HS-5 (cell line): ENCODE results near the gene UGGT1.
"Not testable (repeated sequence)": the region's sequence is repeated elsewhere in the genome, so short reads cannot be mapped to it uniquely, and the experiment has no call there.

Experiments used
- DNase-seq: peaks from one replicate; pipeline ENCODE4 v3.0.0-alpha.2; 2012; ENCODE audit warnings: low read depth

UGGT1 gene

GRCh38 chr2:128115921-128116623 lies 25.1 kb downstream of the UGGT1 start:
- no peak for DNase-seq

GRCh38 chr2:128134573-128134972 lies 43.6 kb downstream of the UGGT1 start:
- DNase-seq: no peak

GRCh38 chr2:128137094-128137616 lies 46.2 kb downstream of the UGGT1 start:
- DNase-seq: no peak

DNA sequence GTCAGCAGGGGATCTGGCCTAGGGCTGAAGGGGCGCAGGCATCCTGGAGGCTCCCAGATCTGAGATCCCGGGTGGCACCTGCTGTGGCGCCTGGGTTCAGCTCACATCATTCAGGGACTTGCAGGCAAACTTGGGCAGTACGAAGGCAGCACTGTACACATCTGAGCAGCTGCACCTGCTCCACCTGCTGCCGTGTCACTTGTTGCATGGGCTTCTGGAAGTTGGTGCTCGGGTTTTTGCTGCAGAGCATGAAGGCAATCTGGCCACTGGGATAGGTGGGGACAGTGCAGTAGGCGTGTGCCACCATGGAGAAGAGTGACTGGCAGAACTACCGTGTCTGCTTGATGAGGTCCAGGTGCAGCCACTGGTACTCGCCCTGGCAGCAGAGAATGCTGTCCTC lies 48.6 kb downstream of the UGGT1 start:
- no peak for DNase-seq

GRCh38 chr2:128145651-128146050 lies 54.7 kb downstream of the UGGT1 start:
- DNase-seq: no peak

- no peak for DNase-seq
Measured at GRCh38 chr2:128153786-128154185, 62.8 kb downstream of the UGGT1 start.

DNA sequence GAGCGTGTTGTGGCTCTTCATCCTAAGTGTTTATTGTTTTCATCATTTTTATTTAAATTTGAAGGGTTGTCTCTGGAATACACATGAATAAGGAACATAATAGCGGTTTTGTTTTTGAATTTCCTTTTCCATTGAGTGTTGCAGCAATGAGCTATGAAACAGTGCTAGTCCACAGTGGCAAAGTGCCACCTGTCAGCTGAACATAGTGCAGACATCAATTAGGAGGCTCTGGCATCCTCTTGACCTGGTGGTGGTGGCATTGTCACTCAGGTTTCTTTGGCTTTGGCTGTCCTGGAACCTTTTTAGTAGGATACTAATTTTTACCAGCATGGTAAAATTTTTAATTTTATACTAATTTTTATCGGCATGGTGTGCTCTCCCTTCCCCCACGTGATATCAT lies 63.2 kb downstream of the UGGT1 start:
- no peak for DNase-seq

DNA sequence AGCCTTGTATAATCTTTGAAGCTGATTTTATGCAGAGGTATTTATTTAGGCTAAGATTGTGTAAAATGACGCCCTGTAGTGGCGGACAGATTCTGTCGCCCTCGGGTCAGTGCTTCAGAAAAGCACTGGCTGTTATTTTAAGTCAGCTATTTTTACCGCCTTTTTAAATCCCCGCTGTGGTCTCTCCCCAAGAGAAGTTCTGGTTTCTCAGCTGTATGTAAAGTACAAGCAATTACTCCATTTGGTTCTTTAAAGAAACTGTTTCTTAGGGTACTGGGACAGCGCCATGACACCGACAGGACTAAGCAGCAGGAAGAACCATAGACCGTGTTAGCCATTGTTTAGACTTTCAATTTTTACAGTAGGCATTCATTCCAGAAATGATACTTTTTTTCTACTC lies 65.0 kb downstream of the UGGT1 start:
- DNase-seq: no peak

DNA sequence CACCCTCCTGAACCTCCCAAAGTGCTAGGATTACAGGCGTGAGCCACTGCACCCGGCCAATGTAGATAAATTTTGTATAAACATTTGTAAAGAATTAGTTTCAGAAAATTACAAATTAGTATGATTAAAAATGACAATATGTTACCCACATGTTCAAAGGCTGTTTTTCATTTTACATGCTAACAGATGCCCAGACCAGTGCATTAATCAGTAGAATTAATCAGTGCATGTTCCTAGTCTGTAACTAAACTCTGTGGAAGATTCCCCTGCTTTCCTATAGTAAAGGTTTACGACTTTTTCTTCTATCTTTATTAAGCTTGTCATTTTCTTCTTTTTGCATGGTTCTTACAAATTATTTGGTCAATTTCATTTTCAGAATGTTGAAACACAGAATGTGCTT lies 65.8 kb downstream of the UGGT1 start:
- DNase-seq: no peak

- DNase-seq: no peak
Measured at GRCh38 chr2:128157644-128158043, 66.6 kb downstream of the UGGT1 start.

DNA sequence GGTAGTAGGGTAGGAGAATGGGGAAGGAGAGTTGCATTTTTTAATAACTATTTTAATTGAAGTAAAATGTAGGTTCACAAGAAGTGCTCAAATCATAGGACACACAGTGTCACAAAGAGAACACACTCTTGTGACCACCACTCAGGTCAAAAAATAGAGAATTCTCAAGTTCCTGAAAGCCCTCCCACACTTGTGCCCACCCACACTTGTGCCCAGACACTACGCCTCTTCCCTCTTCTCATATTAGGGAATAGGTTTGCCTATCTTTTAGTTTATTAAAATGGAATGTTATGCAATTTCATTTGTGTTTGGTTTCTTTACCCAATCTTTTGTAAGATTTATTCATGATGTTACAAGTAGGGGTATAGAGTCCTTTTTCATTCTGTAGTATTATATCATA lies 67.2 kb downstream of the UGGT1 start:
- DNase-seq: no peak

- DNase-seq: no peak
Measured at GRCh38 chr2:128159437-128159836, 68.4 kb downstream of the UGGT1 start.

DNA sequence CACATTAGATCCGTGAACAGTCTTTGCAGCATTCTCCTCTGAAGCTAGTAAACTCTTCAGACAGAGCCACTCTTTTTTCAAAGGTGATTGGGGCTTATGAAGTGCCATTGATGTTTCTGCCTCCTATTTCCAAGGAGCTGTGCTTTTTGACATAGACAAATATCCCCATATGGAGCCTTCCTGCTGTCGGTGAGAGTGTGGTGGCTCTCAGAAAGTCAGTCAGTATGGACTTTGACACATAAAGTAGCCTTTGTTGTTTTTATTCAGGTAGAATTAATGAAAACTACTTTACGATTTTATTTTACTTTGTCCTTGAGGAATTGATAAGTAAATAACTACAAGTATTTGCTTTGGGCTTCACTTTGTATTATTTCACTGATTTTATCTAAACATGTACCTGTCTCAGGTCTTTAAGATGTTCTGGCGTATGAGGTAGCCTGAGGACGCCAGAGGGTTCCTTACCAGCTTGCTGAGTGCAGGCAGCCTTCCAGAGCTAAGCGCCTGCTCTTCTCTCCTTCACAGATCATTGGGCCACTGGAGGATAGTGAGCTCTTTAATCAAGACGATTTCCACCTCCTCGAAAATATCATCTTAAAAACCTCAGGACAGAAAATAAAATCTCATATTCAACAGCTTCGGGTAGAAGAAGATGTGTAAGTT lies 69.7 kb downstream of the UGGT1 start:
- DNase-seq: no peak

- DNase-seq: no peak
Measured at GRCh38 chr2:128162266-128162665, 71.3 kb downstream of the UGGT1 start.

DNA sequence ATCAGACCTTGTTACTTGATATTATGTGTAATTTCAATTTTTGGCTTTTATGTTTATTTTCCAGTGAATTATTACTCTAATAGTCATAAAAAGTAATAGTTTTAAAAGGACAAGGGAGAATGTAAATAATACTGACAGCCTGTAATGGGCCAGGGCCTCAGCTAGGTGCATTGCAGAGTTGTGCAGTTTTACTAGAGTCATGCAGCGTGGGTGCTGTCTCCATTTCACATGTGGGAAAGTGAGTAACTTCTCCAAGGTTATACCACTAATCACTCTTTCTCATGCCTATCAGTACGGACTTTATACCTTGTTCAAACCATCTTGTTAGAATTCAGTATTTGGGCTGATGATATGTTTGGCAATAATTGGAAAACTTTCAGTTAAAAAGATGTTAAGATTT lies 73.3 kb downstream of the UGGT1 start:
- no peak for DNase-seq

DNA sequence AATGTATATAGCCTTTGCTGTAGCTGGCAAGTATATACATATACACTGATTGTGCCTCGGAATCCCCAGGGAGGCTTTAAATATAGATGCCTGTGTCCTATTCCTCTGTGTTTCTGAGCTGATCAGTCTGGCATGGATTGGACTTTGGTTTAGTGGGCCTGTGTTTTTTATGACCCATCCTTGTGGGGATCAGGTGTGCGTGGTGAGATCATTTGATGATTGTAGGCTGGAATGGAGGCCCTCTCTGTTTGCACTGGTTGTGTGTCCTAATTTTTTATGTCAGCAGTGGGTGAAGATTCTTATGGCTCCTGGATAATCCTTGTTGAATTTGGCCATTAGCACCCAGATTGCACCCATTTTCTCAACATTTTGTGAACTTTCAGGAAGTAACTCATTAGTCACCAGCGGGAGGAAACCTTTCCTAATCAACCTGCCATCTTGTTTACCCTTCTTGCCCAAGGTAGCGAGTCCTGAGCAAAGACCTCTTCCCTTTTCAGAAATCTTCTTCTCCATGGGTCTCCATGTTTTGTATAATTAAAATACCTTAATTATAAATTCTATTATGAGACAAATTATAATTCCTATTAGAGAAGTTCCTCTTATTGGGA lies 75.8 kb downstream of the UGGT1 start:
- no peak for DNase-seq

DNA sequence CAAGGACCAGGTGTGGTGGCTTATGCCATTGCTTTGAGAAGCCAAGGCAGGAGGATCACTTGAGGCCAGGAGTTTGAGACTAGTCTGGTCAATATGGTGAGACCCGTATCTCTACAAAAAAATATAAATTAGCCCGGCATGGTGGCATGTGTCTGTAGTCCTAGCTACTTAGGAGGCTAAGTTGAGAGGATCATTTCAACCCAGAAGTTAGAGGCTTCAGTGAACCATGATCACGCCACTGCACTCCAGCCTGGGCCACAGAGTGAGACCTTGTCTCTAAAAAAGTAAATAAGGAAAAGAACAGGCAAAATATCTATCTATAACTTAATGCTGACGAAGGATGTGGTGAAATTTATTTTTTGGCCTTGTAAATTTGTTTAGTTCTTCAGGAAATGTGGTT lies 78.1 kb downstream of the UGGT1 start:
- DNase-seq: no peak

- DNase-seq: peak; percentile 16
Measured at GRCh38 chr2:128169497-128169896, 78.5 kb downstream of the UGGT1 start.

- no peak for DNase-seq
Measured at GRCh38 chr2:128169933-128170709, 79.1 kb downstream of the UGGT1 start.

DNA sequence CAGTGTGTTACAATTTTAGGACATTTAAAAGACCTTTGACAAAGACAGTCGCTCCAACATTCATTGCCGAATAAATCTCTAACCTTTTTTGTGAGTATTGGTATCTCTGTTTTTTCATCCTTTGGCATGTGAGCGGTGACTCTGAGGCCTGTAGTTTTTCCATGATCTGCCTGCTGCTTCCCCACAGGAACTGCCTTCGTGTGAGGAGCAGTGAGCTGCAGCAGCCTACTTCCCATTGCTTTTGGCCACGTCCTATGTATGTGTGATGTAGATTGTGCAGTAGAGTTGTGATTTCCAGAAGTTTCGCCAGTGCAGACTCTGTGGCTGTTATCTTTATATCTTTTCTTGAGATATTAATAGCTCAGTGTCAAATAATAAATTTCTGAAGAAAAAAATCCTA lies 79.8 kb downstream of the UGGT1 start:
- DNase-seq: no peak

DNA sequence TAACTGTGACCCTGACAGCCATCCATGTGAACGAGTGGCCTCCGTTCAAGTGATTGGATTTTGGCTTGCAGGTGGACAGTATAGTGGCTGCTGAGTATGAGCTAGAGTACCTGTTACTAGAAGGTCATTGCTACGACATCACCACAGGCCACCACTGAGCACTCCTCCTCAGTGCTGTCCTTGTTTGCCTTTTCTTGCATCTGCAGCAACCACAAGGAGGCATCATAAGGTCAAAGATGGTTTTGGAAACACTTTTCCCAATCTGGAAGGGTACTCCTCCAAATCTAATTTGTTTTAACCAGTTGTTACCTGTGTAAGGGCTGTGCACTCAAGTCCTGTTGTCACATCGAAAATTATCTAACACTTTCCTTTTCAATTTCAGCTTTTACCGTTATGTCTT lies 81.2 kb downstream of the UGGT1 start:
- no peak for DNase-seq

DNA sequence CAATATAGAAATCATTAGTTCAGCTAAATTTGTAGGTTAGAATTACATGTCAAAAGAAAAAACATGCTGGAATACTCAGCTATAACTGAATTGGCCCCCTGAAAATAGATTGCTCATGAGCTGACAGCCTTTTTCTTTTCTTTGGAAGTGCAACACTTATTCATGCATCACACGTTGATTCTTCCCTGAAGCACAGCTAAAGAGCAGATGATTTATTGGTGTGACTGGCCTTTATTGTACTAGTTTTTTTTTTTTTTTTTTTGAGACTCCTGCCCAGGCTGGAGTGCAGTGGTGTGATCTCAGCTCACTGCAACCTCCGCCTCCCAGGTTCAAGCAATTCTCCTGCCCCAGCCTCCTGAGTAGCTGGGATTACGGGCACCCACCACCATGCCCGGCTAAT lies 83.1 kb downstream of the UGGT1 start:
- not testable (repeated sequence) for DNase-seq

DNA sequence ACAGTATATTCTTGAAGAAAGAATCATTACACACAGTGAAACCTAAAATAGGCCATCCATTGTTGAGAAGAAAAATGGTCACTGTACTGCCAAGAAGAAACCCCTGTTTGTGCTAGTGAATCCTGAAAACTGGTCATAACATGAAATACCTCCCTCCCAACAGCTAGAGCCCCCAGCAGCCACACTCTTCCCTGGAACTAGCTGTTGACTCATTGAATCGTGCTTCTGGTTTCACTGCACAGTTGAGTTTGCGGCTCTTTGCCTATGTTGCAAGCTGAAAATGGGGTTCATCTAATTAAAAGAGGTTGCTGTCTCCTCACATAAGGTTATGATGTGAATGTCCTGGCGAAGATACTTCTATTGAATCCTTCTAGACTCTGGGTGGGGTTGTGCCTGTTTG lies 86.3 kb downstream of the UGGT1 start:
- no peak for DNase-seq
